Measurements from ENCODE around the gene GABRD.

GABRD gene

DNA sequence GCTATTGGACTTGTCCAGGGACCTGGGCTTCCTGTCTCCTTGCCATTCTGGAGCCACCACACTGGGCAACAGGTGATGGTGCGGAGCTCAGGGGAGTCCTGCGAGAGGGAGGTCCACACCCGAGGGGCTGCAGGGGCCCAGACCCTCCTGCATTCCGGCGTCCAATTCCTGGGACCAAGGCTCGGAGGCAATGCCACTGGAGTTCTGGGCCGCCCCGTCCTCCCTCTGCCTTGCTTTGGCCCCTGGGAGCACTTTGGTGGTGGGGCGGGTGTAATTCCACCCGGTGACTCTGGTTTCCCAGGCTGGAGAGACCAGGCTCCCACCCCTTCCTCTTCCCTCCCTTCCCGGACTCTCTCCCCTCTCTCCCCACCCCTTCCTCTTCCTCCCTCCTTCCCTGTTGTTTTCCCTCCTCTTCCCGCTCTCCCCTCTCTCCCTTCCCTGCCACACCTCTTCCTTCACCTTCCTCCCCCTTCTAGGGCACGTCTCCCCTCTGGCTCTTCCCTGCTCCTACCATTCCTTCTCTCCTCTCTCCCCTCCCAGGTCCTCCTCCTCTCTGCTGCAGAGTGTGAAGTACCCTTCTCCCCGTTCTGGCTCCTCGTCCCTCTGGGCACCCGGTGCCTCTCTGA, 33.0 kb downstream of the GABRD start:
- H3K4me3 ChIP-seq (ENCODE audit: low read length): no peak overlapping the region
- TF ChIP-seq, protein P1, sequence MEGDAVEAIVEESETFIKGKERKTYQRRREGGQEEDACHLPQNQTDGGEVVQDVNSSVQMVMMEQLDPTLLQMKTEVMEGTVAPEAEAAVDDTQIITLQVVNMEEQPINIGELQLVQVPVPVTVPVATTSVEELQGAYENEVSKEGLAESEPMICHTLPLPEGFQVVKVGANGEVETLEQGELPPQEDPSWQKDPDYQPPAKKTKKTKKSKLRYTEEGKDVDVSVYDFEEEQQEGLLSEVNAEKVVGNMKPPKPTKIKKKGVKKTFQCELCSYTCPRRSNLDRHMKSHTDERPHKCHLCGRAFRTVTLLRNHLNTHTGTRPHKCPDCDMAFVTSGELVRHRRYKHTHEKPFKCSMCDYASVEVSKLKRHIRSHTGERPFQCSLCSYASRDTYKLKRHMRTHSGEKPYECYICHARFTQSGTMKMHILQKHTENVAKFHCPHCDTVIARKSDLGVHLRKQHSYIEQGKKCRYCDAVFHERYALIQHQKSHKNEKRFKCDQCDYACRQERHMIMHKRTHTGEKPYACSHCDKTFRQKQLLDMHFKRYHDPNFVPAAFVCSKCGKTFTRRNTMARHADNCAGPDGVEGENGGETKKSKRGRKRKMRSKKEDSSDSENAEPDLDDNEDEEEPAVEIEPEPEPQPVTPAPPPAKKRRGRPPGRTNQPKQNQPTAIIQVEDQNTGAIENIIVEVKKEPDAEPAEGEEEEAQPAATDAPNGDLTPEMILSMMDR (conservative IDR thresholded peaks at IDR 0.05; ENCODE audit: low read length): no peak
- no peak for DNase-seq (ENCODE audit: low read depth)

DNA sequence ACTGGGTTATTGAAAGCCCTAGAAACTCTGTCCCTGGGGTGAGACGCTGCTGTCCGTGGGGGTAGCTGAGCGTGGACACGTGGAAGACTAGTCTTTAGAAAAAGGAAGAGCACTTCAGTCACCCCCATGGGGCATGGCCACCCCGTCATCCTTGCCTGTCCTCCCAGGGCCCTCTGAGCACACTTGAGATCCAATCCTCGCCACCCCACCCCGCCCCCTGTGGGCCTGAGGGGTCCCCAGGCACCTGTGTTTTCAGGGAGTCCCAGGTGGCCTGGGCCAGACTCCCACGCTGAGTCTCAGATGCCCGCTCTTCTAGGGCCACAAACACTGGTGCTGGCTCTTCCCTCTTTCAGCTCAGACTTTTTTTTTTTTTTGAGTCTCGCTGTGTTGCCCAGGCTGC, 33.6 kb downstream of the GABRD start:
- DNase-seq (ENCODE audit: low read depth): no peak
- H3K4me3 ChIP-seq (ENCODE audit: low read length): no peak overlapping the region
- TF ChIP-seq, protein P1 (conservative IDR thresholded peaks at IDR 0.05; ENCODE audit: low read length): no peak

DNA sequence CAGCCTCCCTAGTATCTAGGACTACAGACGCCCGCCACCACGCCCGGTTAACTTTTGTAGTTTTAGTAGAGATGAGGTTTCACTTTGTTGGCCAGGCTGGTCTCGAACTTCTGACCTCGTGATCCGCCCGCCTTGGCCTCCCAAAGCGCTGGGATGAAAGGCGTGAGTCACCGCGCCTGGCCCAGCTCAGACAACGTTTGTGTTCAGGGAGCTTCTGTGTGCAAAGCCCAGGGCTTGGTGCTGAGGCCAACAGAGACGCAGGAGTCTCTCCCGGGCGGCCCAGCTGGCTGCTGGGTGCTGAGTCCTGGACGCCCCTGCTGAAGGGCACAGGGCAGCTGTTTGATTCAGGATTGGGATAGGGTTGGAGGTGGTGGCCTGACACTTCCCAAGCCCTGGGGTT, 34.1 kb downstream of the GABRD start:
- TF ChIP-seq, protein P1 (conservative IDR thresholded peaks at IDR 0.05; ENCODE audit: low read length): no peak
- H3K4me3 ChIP-seq (ENCODE audit: low read length): no peak overlapping the region
- DNase-seq (ENCODE audit: low read depth): no peak

DNA sequence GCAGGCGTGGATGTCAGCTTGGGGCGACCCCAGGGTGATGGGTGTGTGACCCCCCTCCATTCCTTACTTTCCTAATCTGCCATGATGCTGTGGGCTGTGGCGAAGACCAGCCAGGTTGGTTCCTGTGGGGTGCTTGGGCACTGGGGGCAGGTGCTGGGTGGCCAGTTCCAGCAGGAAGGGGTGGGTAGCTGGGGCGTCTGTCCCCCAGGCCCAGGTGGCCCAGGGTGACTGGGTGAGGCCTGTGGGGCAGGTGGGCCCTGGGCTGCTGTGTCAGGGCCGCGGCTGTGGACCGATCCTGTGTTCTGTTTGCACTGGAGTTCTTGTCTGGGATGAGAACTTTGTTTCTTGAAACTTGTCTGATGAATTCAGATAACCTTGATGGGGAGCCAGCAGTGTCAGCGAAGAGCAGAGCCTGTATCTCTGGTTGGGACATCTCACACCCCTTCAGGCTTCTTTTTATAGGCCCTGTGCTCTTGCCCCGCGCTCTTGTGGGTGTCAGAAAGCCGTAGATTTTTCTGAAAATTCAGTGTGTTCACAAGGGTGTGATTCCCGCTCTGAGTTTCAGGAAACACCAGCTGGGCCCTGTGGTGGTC, 34.7 kb downstream of the GABRD start:
- TF ChIP-seq, protein P1 (conservative IDR thresholded peaks at IDR 0.05; ENCODE audit: low read length): no peak
- H3K4me3 ChIP-seq (ENCODE audit: low read length): no peak overlapping the region
- DNase-seq (ENCODE audit: low read depth): no peak

DNA sequence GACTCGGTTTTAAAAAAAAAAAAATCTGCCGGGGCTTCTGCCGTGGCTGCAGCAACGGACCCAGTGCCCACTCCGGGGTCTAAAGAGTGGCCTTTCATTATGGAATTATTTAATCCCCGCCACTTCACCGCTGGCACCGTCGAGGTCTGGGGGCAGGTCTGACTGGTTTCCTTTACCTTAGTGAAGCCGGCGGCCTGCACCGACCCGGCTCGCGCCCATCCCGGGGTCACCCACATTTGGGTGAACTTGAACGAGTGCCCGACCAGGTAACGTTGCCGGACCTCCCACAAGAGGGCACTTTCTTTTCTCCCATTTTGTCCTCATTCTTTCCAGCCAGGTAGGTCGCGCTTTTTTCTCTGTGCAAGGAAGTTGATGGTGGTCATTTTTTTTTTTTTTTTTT, 35.4 kb downstream of the GABRD start:
- DNase-seq (ENCODE audit: low read depth): no peak
- H3K4me3 ChIP-seq (ENCODE audit: low read length): no peak overlapping the region
- TF ChIP-seq, protein P1 (conservative IDR thresholded peaks at IDR 0.05; ENCODE audit: low read length): no peak

DNA sequence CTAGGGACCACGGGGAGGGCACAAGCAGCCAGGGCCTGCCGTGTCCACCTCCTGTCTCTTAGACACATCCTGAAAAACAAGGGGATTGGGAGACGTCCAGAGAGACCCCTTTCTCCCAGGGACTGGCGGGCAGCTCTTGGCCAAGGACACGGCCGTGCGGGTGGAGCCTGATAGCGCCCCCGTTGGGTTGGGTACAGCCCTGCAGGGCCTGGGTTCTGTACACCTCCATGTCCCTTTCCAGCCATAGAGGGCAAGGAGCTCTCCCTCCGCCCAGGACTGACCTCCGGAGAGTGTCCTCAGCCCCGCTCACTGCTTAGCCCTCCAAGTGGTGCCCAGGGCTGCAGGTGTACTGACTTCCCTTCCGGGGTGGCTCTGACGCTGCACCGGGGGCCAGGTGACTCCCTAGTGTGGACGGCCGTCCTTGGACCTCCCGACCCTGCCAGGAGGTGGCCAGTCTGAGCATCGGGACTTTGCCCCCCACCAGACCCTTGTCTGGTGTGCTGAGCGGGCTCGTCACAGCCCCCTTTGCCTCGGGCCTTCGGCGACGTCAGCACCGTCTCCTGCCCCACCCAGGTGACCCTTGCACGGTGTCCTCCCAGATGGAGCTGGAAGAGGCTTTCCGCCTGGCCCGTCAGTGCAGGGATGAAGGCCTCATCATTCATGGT, 36.9 kb downstream of the GABRD start:
- DNase-seq (ENCODE audit: low read depth): no peak
- TF ChIP-seq, protein P1 (conservative IDR thresholded peaks at IDR 0.05; ENCODE audit: low read length): no peak
- no peak overlapping the region for H3K4me3 ChIP-seq (ENCODE audit: low read length)
